ENCODE data around the gene WFS1. TPM values are rescaled to one million over a fixed set of nuclear protein-coding genes. Genes with fewer than 3 reads are reported as not detected.

WFS1 gene
- total RNA-seq, 1 experiment from 2014 or later = 21.5 TPM

DNA sequence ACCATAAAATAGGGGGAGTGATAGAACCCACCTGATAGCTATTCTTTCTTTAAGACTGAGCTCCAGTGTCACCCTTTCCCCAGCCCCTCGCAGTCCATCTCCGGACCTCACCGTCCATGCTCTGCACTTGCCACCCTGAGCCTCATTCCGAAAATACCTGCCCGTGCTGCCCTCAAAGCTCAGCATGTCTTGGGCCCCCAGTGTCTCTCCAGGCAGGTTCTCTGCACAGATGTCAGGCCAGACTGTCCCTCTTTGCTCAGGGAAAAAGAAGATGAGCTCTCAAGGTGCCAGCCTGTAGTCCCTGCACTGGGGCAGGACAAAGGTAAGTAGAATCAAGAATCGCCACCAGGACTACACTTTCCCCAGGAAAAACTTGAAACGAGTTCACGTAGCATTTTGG lies 9.8 kb upstream of the WFS1 start (continued):
- no peak for TF ChIP-seq EZH2 (IDR thresholded peaks at IDR 0.05)
- TF ChIP-seq, protein P1, sequence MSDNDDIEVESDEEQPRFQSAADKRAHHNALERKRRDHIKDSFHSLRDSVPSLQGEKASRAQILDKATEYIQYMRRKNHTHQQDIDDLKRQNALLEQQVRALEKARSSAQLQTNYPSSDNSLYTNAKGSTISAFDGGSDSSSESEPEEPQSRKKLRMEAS (IDR thresholded peaks at IDR 0.05) = no peak
- no peak for TF ChIP-seq YY1 (IDR thresholded peaks at IDR 0.05; ENCODE audit: extremely low read depth, insufficient replicate concordance, low read depth, low read length)
- TF ChIP-seq ELF1 (IDR thresholded peaks at IDR 0.05; ENCODE audit: borderline replicate concordance, low read depth) = no peak
- TF ChIP-seq, protein P2, sequence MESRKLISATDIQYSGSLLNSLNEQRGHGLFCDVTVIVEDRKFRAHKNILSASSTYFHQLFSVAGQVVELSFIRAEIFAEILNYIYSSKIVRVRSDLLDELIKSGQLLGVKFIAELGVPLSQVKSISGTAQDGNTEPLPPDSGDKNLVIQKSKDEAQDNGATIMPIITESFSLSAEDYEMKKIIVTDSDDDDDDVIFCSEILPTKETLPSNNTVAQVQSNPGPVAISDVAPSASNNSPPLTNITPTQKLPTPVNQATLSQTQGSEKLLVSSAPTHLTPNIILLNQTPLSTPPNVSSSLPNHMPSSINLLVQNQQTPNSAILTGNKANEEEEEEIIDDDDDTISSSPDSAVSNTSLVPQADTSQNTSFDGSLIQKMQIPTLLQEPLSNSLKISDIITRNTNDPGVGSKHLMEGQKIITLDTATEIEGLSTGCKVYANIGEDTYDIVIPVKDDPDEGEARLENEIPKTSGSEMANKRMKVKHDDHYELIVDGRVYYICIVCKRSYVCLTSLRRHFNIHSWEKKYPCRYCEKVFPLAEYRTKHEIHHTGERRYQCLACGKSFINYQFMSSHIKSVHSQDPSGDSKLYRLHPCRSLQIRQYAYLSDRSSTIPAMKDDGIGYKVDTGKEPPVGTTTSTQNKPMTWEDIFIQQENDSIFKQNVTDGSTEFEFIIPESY (IDR thresholded peaks at IDR 0.05; ENCODE audit: extremely low read depth, insufficient replicate concordance, low read length) = no peak
- no peak for TF ChIP-seq FOSL1 (IDR thresholded peaks at IDR 0.05; ENCODE audit: low read depth)
- no peak for TF ChIP-seq ZFX (IDR thresholded peaks at IDR 0.05)

DNA sequence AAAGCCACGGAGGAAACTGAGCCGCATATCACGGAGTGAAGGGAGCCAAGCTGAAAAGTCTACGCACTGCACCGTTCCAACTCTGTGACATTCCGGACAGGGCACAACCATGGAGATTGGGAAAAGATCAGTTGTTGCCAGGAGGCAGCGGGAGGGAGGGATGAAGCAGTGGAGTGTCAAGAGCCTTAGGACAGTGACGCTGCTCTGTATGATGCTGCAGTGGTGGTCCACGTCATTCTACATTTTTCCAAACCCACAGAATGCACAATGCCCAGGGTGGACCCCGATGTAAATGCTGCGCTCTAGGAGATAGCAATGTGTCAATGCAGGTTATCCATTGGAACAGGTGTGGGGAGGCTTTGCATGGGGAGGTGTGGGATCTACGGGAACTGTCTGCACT lies 7.5 kb upstream of the WFS1 start:
- H3K27me3 ChIP-seq (ENCODE audit: insufficient read depth, low read length) = peaks cover 7% of the 10 kb centered on the region; the same call in 1 of the 2 replicates
- intact Hi-C loops (cut with micrococcal nuclease) = no loop called here
- CTCF ChIA-PET = interaction anchor here (1.0 to 6.0 kb wide), 3 partner anchors 11 to 66 kb away, joined by 3 to 81 read pairs (median 8); no protein-coding TSS in a partner anchor

More for the DNA sequence above, 7.5 kb upstream of the WFS1 start:
- Histone ChIP-seq H4K20me1 (ENCODE audit: insufficient read depth) (no peaks in the 10 kb centered on the region), H3K4me2 (ENCODE audit: low read length) (no peak overlapping the region), H3K36me3 (ENCODE audit: control insufficient read depth in 1 of 2, insufficient read depth in 2 of 2, low read length in 2 of 2) (no peaks in the 10 kb centered on the region), H3K4me1 (ENCODE audit: control insufficient read depth in 1 of 2, insufficient read depth in 2 of 2, low read length in 2 of 2) (no peaks in the 10 kb centered on the region), H2AFZ (ENCODE audit: low read depth, low read length, poor library complexity, severe bottlenecking) (no peak overlapping the region), H3K4me3 (replicated peaks in 1 of 2; ENCODE audit: low read depth in 1 of 2, low read length in 2 of 2) (no peak overlapping the region), H3K9ac (ENCODE audit: low read length) (no peak overlapping the region), H3K9me2 (ENCODE audit: insufficient read depth) (no peaks in the 10 kb centered on the region), H3K79me2 (ENCODE audit: insufficient read depth, low read length) (no peaks in the 10 kb centered on the region), H3K27ac (ENCODE audit: low read depth, low read length) (no peak overlapping the region), H3K9me3 (ENCODE audit: control insufficient read depth in 1 of 2, insufficient read depth in 1 of 2, low read depth in 1 of 2, low read length in 2 of 2) (no peaks in the 10 kb centered on the region)
- RAD21 ChIA-PET (ENCODE audit: low non-redundant PET in 1 of 2, low total read pairs in 2 of 2, uncharacterized antibody in 2 of 2, unreplicated experiment in 2 of 2) = interaction anchor here in 1 of 2 experiments (1.1 kb wide), 1 partner anchor 11 kb away, joined by 3 read pairs; no protein-coding TSS in a partner anchor
- TF ChIP-seq EZH2phosphoT487 (IDR thresholded peaks at IDR 0.05; ENCODE audit: borderline replicate concordance) (no peak), YY1 (IDR thresholded peaks at IDR 0.05; ENCODE audit: extremely low read depth, insufficient replicate concordance, low read depth, low read length) (no peak), EGR1 (IDR thresholded peaks at IDR 0.05; ENCODE audit: low read depth) (no peak), ELF1 (IDR thresholded peaks at IDR 0.05; ENCODE audit: borderline replicate concordance, low read depth) (no peak), RAD21 (IDR thresholded peaks at IDR 0.05; ENCODE audit: low read depth) (no peak)
- TF ChIP-seq, protein P3, sequence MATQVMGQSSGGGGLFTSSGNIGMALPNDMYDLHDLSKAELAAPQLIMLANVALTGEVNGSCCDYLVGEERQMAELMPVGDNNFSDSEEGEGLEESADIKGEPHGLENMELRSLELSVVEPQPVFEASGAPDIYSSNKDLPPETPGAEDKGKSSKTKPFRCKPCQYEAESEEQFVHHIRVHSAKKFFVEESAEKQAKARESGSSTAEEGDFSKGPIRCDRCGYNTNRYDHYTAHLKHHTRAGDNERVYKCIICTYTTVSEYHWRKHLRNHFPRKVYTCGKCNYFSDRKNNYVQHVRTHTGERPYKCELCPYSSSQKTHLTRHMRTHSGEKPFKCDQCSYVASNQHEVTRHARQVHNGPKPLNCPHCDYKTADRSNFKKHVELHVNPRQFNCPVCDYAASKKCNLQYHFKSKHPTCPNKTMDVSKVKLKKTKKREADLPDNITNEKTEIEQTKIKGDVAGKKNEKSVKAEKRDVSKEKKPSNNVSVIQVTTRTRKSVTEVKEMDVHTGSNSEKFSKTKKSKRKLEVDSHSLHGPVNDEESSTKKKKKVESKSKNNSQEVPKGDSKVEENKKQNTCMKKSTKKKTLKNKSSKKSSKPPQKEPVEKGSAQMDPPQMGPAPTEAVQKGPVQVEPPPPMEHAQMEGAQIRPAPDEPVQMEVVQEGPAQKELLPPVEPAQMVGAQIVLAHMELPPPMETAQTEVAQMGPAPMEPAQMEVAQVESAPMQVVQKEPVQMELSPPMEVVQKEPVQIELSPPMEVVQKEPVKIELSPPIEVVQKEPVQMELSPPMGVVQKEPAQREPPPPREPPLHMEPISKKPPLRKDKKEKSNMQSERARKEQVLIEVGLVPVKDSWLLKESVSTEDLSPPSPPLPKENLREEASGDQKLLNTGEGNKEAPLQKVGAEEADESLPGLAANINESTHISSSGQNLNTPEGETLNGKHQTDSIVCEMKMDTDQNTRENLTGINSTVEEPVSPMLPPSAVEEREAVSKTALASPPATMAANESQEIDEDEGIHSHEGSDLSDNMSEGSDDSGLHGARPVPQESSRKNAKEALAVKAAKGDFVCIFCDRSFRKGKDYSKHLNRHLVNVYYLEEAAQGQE (IDR thresholded peaks at IDR 0.05; ENCODE audit: low read depth) = no peak
- no peak for ATAC-seq
- no TSS peak for BruUV-seq (replicated peaks)
- no peak for DNase-seq (ENCODE audit: low read depth, low spot score)
- POLR2A ChIA-PET = no interaction called here

All from HCT116 (cell line).